B cell (primary cell): ENCODE results near the gene NBL1. TPM values are rescaled to one million over a fixed set of nuclear protein-coding genes. Genes with fewer than 3 reads are reported as not detected.

ENCODE experiments used
- ATAC-seq: fragments of 200-7000 bp; cut with Tn5 transposase; one replicate; pipeline ENCODE4 v1.10.0; 2021; ENCODE audit warnings: low read depth, mild to moderate bottlenecking, moderate number of reproducible peaks, moderate library complexity
- CTCF ChIA-PET: fragments of 350-600 bp; sonication (Branson Sonifier 250); formaldehyde crosslinking; loops from one replicate; lab custom pipeline; 2021; ENCODE audit warnings: antibody characterized with exemption, inconsistent platforms; lab: Charles Lee
- POLR2A ChIA-PET: fragments of 350-600 bp; sonication (Branson Sonifier 250); formaldehyde crosslinking; loops from one replicate; lab custom pipeline; 2021; ENCODE audit warnings: antibody characterized with exemption; lab: Charles Lee
- DNase-seq: peaks from one replicate; pipeline ENCODE4 v3.0.0; 2013
- H2AFZ ChIP-seq: 2 replicates; pipeline ENCODE4 v1.6.1; 2012; ENCODE audit warnings: mild to moderate bottlenecking, low read depth, low read length; ENCODE audit not compliant: insufficient read depth, poor library complexity, severe bottlenecking
- H3K27ac ChIP-seq, 2 donors: 1 replicate in 1 of 2; 2 replicates in 1 of 2; pipeline ENCODE4 v1.5.1; 2012 to 2013; ENCODE audit warnings: low read length in 2 of 2, mild to moderate bottlenecking in 2 of 2, moderate library complexity in 1 of 2
- H3K27me3 ChIP-seq, 4 experiments: fragments of 200-600 bp in 1 of 4; sonication (generic) in 1 of 4; replicated peaks in 1 of 4; 1 replicate in 2 of 4; 2 replicates in 2 of 4; pipeline versions ENCODE4 v1.6.1 to v1.7.0; 2013 to 2016; ENCODE audit warnings: low read length in 3 of 4, mild to moderate bottlenecking in 2 of 4, mixed read lengths in 1 of 4, moderate library complexity in 1 of 4; ENCODE audit not compliant: insufficient read depth in 4 of 4, control insufficient read depth in 3 of 4; ENCODE audit errors: control extremely low read depth in 1 of 4
- H3K36me3 ChIP-seq, 2 experiments: replicated peaks in 1 of 2; 1 replicate in 1 of 2; 2 replicates in 1 of 2; pipeline versions ENCODE4 v1.6.1 to v1.7.1; 2013; ENCODE audit warnings: low read length in 1 of 2; ENCODE audit not compliant: insufficient read depth in 2 of 2, control insufficient read depth in 1 of 2; ENCODE audit errors: control extremely low read depth in 1 of 2, extremely low read depth in 1 of 2
- H3K4me1 ChIP-seq, 2 donors: fragments of 200-600 bp in 1 of 2; sonication (generic) in 1 of 2; 1 replicate in 1 of 2; 2 replicates in 1 of 2; pipeline versions ENCODE4 v1.5.1 to v1.6.1; 2013 to 2017; ENCODE audit warnings: low read length in 2 of 2; ENCODE audit not compliant: control insufficient read depth in 2 of 2, insufficient read depth in 2 of 2
- H3K4me2 ChIP-seq: replicated peaks from 2 replicates; pipeline ENCODE3; 2012; ENCODE audit warnings: mild to moderate bottlenecking, low read depth, low read length; ENCODE audit not compliant: poor library complexity, severe bottlenecking
- H3K4me3 ChIP-seq, 5 experiments: fragments of 200-600 bp in 1 of 5; sonication (generic) in 1 of 5; 1 replicate in 3 of 5; 2 replicates in 2 of 5; pipeline versions ENCODE4 v1.5.1 to v1.7.0; 2011 to 2016; ENCODE audit warnings: low read length in 4 of 5, mild to moderate bottlenecking in 4 of 5, low read depth in 2 of 5, control low read depth in 1 of 5, moderate library complexity in 1 of 5; ENCODE audit not compliant: insufficient read depth in 1 of 5; ENCODE audit errors: control extremely low read depth in 1 of 5, extremely low read depth in 1 of 5
- H3K79me2 ChIP-seq: fragments of 200-600 bp; sonication (generic); one replicate; pipeline ENCODE4 v1.6.0; 2016; ENCODE audit warnings: low read length; ENCODE audit not compliant: control insufficient read depth, insufficient read depth
- H3K9ac ChIP-seq: fragments of 200-600 bp; sonication (generic); 2 replicates; pipeline ENCODE4 v1.6.1; 2017; ENCODE audit warnings: mild to moderate bottlenecking, low read length, moderate library complexity
- H3K9me3 ChIP-seq, 3 donors: one replicate each; pipeline versions ENCODE4 v1.6.1 to v1.7.1; 2013; ENCODE audit warnings: low read length in 2 of 3; ENCODE audit not compliant: control insufficient read depth in 2 of 3, insufficient read depth in 1 of 3; ENCODE audit errors: control extremely low read depth in 1 of 3
- H4K20me1 ChIP-seq: 2 replicates; pipeline ENCODE4 v1.6.0; 2012; ENCODE audit warnings: mild to moderate bottlenecking, low read length; ENCODE audit not compliant: insufficient read depth, control insufficient read depth, poor library complexity, severe bottlenecking
- H3K27ac Mint-ChIP-seq: one replicate; pipeline ENCODE4 v1.8.0; 2021; ENCODE audit warnings: mixed read lengths
- H3K27me3 Mint-ChIP-seq: one replicate; pipeline ENCODE4 v1.8.0; 2021; ENCODE audit warnings: mixed read lengths
- H3K4me1 Mint-ChIP-seq: one replicate; pipeline ENCODE4 v1.8.0; 2021; ENCODE audit warnings: mixed read lengths
- H3K4me3 Mint-ChIP-seq: one replicate; pipeline ENCODE4 v1.8.0; 2021; ENCODE audit warnings: mixed read lengths
- H3K9me3 Mint-ChIP-seq: one replicate; pipeline ENCODE4 v1.8.0; 2022; ENCODE audit warnings: mixed read lengths; ENCODE audit not compliant: insufficient read depth
- CTCF ChIP-seq: fragments of 200-600 bp; IDR thresholded peaks from one replicate; pipeline ENCODE4 v1.8.0; 2022; ENCODE audit warnings: antibody characterized with exemption, mild to moderate bottlenecking
- EZH2 ChIP-seq: IDR thresholded peaks from 2 replicates; pipeline ENCODE4 v1.6.1; 2012; ENCODE audit warnings: borderline replicate concordance, low read depth, mild to moderate bottlenecking, moderate library complexity, low read length; ENCODE audit not compliant: insufficient read depth, poor library complexity, severe bottlenecking
- WGBS: methylation state at CpG from one replicate; pipeline ENCODE4 v1.1.5; 2013; ENCODE audit warnings: missing lambda C conversion rate; ENCODE audit not compliant: insufficient coverage; 5-methylcytosine and 5-hydroxymethylcytosine counted together
- intact Hi-C: fragments of 100-400 bp; cut with micrococcal nuclease; formaldehyde crosslinking; loops from one replicate; pipeline ENCODE4 v1.10.0; 2022
- polyA plus RNA-seq: library from polyadenylated mRNA; depleted of rRNA; stranded (reverse); fragments of >200 nt; gene quantifications from 2 replicates; pipeline ENCODE4 v1.2.3, GENCODE V29; 2012
- total RNA-seq, 2 donors: library from RNA; stranded (reverse); fragments of 120-200 nt in 1 of 2; gene quantifications; 1 replicate in 1 of 2; 2 replicates in 1 of 2; pipeline versions ENCODE4 v1.2.3 to v1.2.4, GENCODE V29; 2013 to 2022

NBL1 gene
- total and polyA plus RNA-seq, 2 donors (not counting 1 experiment from before 2014, with no cell fraction given) = 0.74 to 0.97 TPM

- intact Hi-C loops = loop anchor here (1.0 kb wide), 1 partner anchor 43 kb away; no protein-coding TSS in a partner anchor
- Mint-ChIP-seq H3K4me3 (no peak overlapping the region), H3K9me3 (no peaks in the 10 kb centered on the region), H3K27ac (no peak overlapping the region), H3K27me3 (no peaks in the 10 kb centered on the region), H3K4me1 (peaks cover 3% of the 10 kb centered on the region)
- Histone ChIP-seq H3K4me1 (no peaks in the 10 kb centered on the region), H3K4me3 (no peak overlapping the region), H3K27ac (no peak overlapping the region), H3K9ac (no peak overlapping the region), H3K27me3 (no peaks in the 10 kb centered on the region), H3K9me3 (no peaks in the 10 kb centered on the region), H4K20me1 (no peaks in the 10 kb centered on the region), H2AFZ (no peak overlapping the region), H3K4me2 (no peak overlapping the region), H3K79me2 (no peaks in the 10 kb centered on the region), H3K36me3 (peaks cover 0 to 7% of the 10 kb centered on the region in 2 experiments)
- no peak for TF ChIP-seq EZH2
- TF ChIP-seq CTCF = peak; percentile 88
- ChIA-PET POLR2A (no interaction called here), CTCF (interaction anchor here (0.8 to 3.9 kb wide), 11 partner anchors 10 to 787 kb away, joined by 3 to 49 read pairs (median 3); no protein-coding TSS in a partner anchor)
- DNase-seq (peak; percentile 56), ATAC-seq (peak; percentile 58)
- WGBS = 58% methylated on average over 19 of the region's 19 CpGs
These were observed 60.4 kb downstream of the NBL1 start for GRCh38 chr1:19704247-19705113.

GRCh38 chr1:19705464-19705863 is 61.4 kb downstream of the NBL1 start:
- TF ChIP-seq CTCF (no peak), EZH2 (no peak)
- Mint-ChIP-seq H3K4me3 (no peak overlapping the region), H3K27ac (no peak overlapping the region), H3K4me1 (peaks cover 3% of the 10 kb centered on the region), H3K9me3 (no peaks in the 10 kb centered on the region), H3K27me3 (no peaks in the 10 kb centered on the region)
- Histone ChIP-seq H3K27me3 (no peaks in the 10 kb centered on the region), H2AFZ (no peak overlapping the region), H3K4me2 (no peak overlapping the region), H3K36me3 (peaks cover 0 to 3% of the 10 kb centered on the region in 2 experiments), H3K4me3 (no peak overlapping the region), H4K20me1 (no peaks in the 10 kb centered on the region), H3K9me3 (no peaks in the 10 kb centered on the region), H3K9ac (no peak overlapping the region), H3K79me2 (no peaks in the 10 kb centered on the region), H3K4me1 (no peaks in the 10 kb centered on the region), H3K27ac (no peak overlapping the region)
- WGBS = no CpG with 5 or more reads among the region's 4 CpGs
- intact Hi-C loops = no loop called here
- ATAC-seq (no peak), DNase-seq (no peak)
- ChIA-PET CTCF (interaction anchor here (0.6 to 3.9 kb wide), 6 partner anchors 11 to 327 kb away, joined by 3 to 49 read pairs (median 4); no protein-coding TSS in a partner anchor), POLR2A (no interaction called here)
